Measurements from ENCODE around the gene KLC1. TPM values are rescaled to one million over a fixed set of nuclear protein-coding genes. Genes with fewer than 3 reads are reported as not detected.

The KLC1 gene
- total and polyA plus RNA-seq, 2 of the 8 experiments (the other 6 are each of a cell fraction or from before 2014, with no cell fraction given): 84.6 to 134 TPM

DNA sequence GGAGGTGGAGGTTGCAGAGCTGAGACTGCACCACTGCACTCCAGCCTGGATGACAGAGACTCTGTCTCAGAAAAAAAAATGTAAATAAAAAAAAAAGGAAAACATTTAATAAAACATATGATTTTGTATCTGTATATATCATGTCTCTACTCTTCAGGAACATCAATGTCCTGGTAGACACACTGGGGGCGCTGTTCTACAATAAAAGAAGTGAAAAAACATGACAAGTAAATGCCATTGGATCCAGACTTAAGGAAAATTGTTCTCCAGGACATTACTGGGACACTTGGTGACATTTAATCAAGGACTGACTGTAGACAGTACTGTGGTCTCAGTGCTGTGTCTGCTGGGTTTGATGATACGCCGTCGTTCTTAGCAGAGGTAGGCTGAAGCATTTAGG is 15.5 kb upstream of the KLC1 start:
- H4K5ac ChIP-seq (ENCODE audit: insufficient read length, low read depth, low read length): no peak overlapping the region
- H3K79me1 ChIP-seq (ENCODE audit: low read depth, low read length): no peaks in the 10 kb centered on the region
- no peak overlapping the region for H4K91ac ChIP-seq (replicated peaks; ENCODE audit: insufficient read length, low read length)
- H3K23ac ChIP-seq (ENCODE audit: insufficient read length): no peak overlapping the region
- H3K23me2 ChIP-seq (ENCODE audit: low read depth, low read length): no peaks in the 10 kb centered on the region
- H2BK12ac ChIP-seq (ENCODE audit: low read depth, low read length): no peak overlapping the region
- no peak overlapping the region for H2BK20ac ChIP-seq (ENCODE audit: low read length)
- peaks cover 9 to 12% of the 10 kb centered on the region in 2 experiments; a peak in 3 of 4 replicates for H3K9me3 ChIP-seq (ENCODE audit: insufficient read depth in 2 of 2, low read depth in 1 of 2, low read length in 1 of 2)
- ChIA-PET POLR2A (ENCODE audit: partially characterized antibody) (no interaction called here), CTCF (ENCODE audit: partially characterized antibody) (interaction anchor here (0.9 kb wide), 1 partner anchor 43 kb away, joined by 3 read pairs; no protein-coding TSS in a partner anchor)
- no peak overlapping the region for H4K8ac ChIP-seq (ENCODE audit: extremely low read depth, insufficient read depth, low read length)
- no peaks in the 10 kb centered on the region for H3K79me2 ChIP-seq (ENCODE audit: control insufficient read depth in 1 of 2, insufficient read depth in 2 of 2, low read length in 2 of 2)
- H2BK5ac ChIP-seq (ENCODE audit: low read depth, low read length): no peak overlapping the region
- no peak overlapping the region for H3K4me2 ChIP-seq (ENCODE audit: insufficient read depth in 1 of 2, low read depth in 2 of 2, low read length in 2 of 2)
- H3K9ac ChIP-seq (replicated peaks in 1 of 4; ENCODE audit: extremely low read depth in 1 of 4, low read depth in 3 of 4, low read length in 3 of 4): no peak overlapping the region
- FAIRE-seq: no peak
- H2BK15ac ChIP-seq (ENCODE audit: low read length): no peak overlapping the region
- H3K27me3 ChIP-seq (replicated peaks in 1 of 4; ENCODE audit: control insufficient read depth in 3 of 4, extremely low read depth in 1 of 4, insufficient read depth in 3 of 4, low read length in 3 of 4): no peaks in the 10 kb centered on the region
- H2AK5ac ChIP-seq (ENCODE audit: low read depth, low read length): no peak overlapping the region
- H3K27ac ChIP-seq (ENCODE audit: low read depth, low read length): no peak overlapping the region
- H2BK120ac ChIP-seq (replicated peaks; ENCODE audit: low read depth, low read length): no peak overlapping the region
- WGBS, 2 experiments (ENCODE audit: extremely low coverage in 1 of 2, insufficient coverage in 1 of 2, insufficient read length in 1 of 2, insufficient replicate concordance in 2 of 2, low coverage in 1 of 2, low lambda C conversion rate in 2 of 2, missing lambda C conversion rate in 1 of 2): 95% methylated on average over 4 of the region's 4 CpGs; no CpG with 5 or more reads in 1 of the 2 experiments
- no peaks in the 10 kb centered on the region for H3K36me3 ChIP-seq (ENCODE audit: control insufficient read depth in 2 of 4, insufficient read depth in 4 of 4, low read length in 3 of 4)
- no peak overlapping the region for H3K56ac ChIP-seq (replicated peaks; ENCODE audit: insufficient read length, low read depth, low read length)
- H3K14ac ChIP-seq (ENCODE audit: insufficient read length): no peak overlapping the region
- no peaks in the 10 kb centered on the region for H4K20me1 ChIP-seq (replicated peaks in 1 of 2; ENCODE audit: control insufficient read depth in 1 of 2, insufficient read depth in 2 of 2, low read length in 2 of 2)
- H3K4ac ChIP-seq (replicated peaks; ENCODE audit: insufficient read length, low read depth, low read length): no peak overlapping the region
- no peak overlapping the region for H3K18ac ChIP-seq (ENCODE audit: extremely low read depth, low read length)
- no peak overlapping the region for H2AFZ ChIP-seq (ENCODE audit: low read length)
- no peaks in the 10 kb centered on the region for H3K4me1 ChIP-seq (replicated peaks in 1 of 4; ENCODE audit: control insufficient read depth in 3 of 4, insufficient read depth in 4 of 4, low read length in 3 of 4)
- DNase-seq (ENCODE audit: low read depth in 1 of 2, low spot score in 2 of 2): no peak
- H3K4me3 ChIP-seq (ENCODE audit: extremely low read depth in 1 of 4, insufficient read depth in 2 of 4, low read depth in 3 of 4, low read length in 4 of 4): no peak overlapping the region
- TF ChIP-seq NANOG (IDR thresholded peaks at IDR 0.05; ENCODE audit: insufficient read depth, low read depth, low read length, poor library complexity, severe bottlenecking) (no peak), POLR2AphosphoS5 (IDR thresholded peaks at IDR 0.05; ENCODE audit: low read depth, low read length) (no peak), YY1 (IDR thresholded peaks at IDR 0.05; ENCODE audit: low read depth, low read length) (no peak), NRF1 (IDR thresholded peaks at IDR 0.05; ENCODE audit: low read depth, low read length) (no peak), JUN (IDR thresholded peaks at IDR 0.05; ENCODE audit: low read depth, low read length) (no peak), SUZ12 (IDR thresholded peaks at IDR 0.05; ENCODE audit: low read length) (no peak), SP4 (IDR thresholded peaks at IDR 0.05; ENCODE audit: low read length) (no peak), BRCA1 (IDR thresholded peaks at IDR 0.05; ENCODE audit: low read depth, low read length) (no peak), SIN3A (conservative IDR thresholded peaks at IDR 0.05 in 1 of 2, IDR thresholded peaks at IDR 0.05 in 1 of 2; ENCODE audit: low read depth in 1 of 2, low read length in 2 of 2) (no peak), CTBP2 (IDR thresholded peaks at IDR 0.05; ENCODE audit: borderline replicate concordance, insufficient read depth, insufficient read length, low read length) (no peak), CHD1 (IDR thresholded peaks at IDR 0.05; ENCODE audit: low read depth, low read length) (no peak), POU5F1 (IDR thresholded peaks at IDR 0.05; ENCODE audit: low read depth, low read length) (no peak), SP1 (IDR thresholded peaks at IDR 0.05; ENCODE audit: low read depth, low read length) (no peak)
- TF ChIP-seq, protein P1, sequence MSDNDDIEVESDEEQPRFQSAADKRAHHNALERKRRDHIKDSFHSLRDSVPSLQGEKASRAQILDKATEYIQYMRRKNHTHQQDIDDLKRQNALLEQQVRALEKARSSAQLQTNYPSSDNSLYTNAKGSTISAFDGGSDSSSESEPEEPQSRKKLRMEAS (IDR thresholded peaks at IDR 0.05): no peak
- TF ChIP-seq, protein P2, sequence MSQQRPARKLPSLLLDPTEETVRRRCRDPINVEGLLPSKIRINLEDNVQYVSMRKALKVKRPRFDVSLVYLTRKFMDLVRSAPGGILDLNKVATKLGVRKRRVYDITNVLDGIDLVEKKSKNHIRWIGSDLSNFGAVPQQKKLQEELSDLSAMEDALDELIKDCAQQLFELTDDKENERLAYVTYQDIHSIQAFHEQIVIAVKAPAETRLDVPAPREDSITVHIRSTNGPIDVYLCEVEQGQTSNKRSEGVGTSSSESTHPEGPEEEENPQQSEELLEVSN (IDR thresholded peaks at IDR 0.05): no peak
